ENCODE measurements around the gene ERICH6B. TPM values are rescaled to one million over a fixed set of nuclear protein-coding genes. Genes with fewer than 3 reads are reported as not detected.

The ERICH6B gene
- total RNA-seq, 1 experiment from 2014 or later: not detected

- BruUV-seq (replicated peaks): no TSS peak
- TF ChIP-seq, protein P1, sequence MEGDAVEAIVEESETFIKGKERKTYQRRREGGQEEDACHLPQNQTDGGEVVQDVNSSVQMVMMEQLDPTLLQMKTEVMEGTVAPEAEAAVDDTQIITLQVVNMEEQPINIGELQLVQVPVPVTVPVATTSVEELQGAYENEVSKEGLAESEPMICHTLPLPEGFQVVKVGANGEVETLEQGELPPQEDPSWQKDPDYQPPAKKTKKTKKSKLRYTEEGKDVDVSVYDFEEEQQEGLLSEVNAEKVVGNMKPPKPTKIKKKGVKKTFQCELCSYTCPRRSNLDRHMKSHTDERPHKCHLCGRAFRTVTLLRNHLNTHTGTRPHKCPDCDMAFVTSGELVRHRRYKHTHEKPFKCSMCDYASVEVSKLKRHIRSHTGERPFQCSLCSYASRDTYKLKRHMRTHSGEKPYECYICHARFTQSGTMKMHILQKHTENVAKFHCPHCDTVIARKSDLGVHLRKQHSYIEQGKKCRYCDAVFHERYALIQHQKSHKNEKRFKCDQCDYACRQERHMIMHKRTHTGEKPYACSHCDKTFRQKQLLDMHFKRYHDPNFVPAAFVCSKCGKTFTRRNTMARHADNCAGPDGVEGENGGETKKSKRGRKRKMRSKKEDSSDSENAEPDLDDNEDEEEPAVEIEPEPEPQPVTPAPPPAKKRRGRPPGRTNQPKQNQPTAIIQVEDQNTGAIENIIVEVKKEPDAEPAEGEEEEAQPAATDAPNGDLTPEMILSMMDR (IDR thresholded peaks at IDR 0.05; ENCODE audit: unreplicated experiment): no peak
- ChIA-PET CTCF (interaction anchor here (0.6 to 5.9 kb wide), 5 partner anchors 91 to 542 kb away, joined by 3 to 27 read pairs (median 3); no protein-coding TSS in a partner anchor), POLR2A (interaction anchor here (1.1 kb wide), 1 partner anchor 425 kb away, joined by 3 read pairs; the partner anchor contains the start of gene ZC3H13)
- H3K36me3 Mint-ChIP-seq (ENCODE audit: insufficient read depth, unreplicated experiment): no peaks in the 10 kb centered on the region
- no peak overlapping the region for H3K4me3 Mint-ChIP-seq (ENCODE audit: unreplicated experiment)
- peaks cover 53% of the 10 kb centered on the region for H3K27me3 Mint-ChIP-seq (ENCODE audit: insufficient read depth, unreplicated experiment)
- H3K9me3 Mint-ChIP-seq (ENCODE audit: unreplicated experiment): no peaks in the 10 kb centered on the region
- no peak for DNase-seq (ENCODE audit: unreplicated experiment)
- H3K27ac Mint-ChIP-seq (ENCODE audit: low read depth, unreplicated experiment): no peak overlapping the region
- intact Hi-C loops (cut with micrococcal nuclease): no loop called here
- H3K4me1 Mint-ChIP-seq (ENCODE audit: insufficient read depth, unreplicated experiment): peaks cover 16% of the 10 kb centered on the region
Observed at GRCh38 chr13:45626731-45627374, 11.3 kb upstream of the ERICH6B start.

- Mint-ChIP-seq H3K27me3 (ENCODE audit: insufficient read depth, unreplicated experiment) (peaks cover 75% of the 10 kb centered on the region), H3K27ac (ENCODE audit: low read depth, unreplicated experiment) (no peak overlapping the region), H3K4me1 (ENCODE audit: insufficient read depth, unreplicated experiment) (peaks cover 10% of the 10 kb centered on the region), H3K36me3 (ENCODE audit: insufficient read depth, unreplicated experiment) (no peaks in the 10 kb centered on the region), H3K4me3 (ENCODE audit: unreplicated experiment) (no peak overlapping the region), H3K9me3 (ENCODE audit: unreplicated experiment) (no peaks in the 10 kb centered on the region)
- TF ChIP-seq, protein P1 (IDR thresholded peaks at IDR 0.05; ENCODE audit: unreplicated experiment): peak; percentile 64
- POLR2A ChIA-PET: no interaction called here
- BruUV-seq (replicated peaks): no TSS peak
- CTCF ChIA-PET: interaction anchor here (0.5 to 5.9 kb wide), 55 partner anchors 8 to 1224 kb away, joined by 3 to 28 read pairs (median 4); partner anchors contain the start of gene ERICH6B
- intact Hi-C loops (cut with micrococcal nuclease): loop anchor here (1.0 to 2.0 kb wide), 4 partner anchors 95 to 697 kb away; no protein-coding TSS in a partner anchor
- peak; percentile 40 for DNase-seq (ENCODE audit: unreplicated experiment)
Observed at GRCh38 chr13:45623516-45624090, 8.1 kb upstream of the ERICH6B start.

DNA sequence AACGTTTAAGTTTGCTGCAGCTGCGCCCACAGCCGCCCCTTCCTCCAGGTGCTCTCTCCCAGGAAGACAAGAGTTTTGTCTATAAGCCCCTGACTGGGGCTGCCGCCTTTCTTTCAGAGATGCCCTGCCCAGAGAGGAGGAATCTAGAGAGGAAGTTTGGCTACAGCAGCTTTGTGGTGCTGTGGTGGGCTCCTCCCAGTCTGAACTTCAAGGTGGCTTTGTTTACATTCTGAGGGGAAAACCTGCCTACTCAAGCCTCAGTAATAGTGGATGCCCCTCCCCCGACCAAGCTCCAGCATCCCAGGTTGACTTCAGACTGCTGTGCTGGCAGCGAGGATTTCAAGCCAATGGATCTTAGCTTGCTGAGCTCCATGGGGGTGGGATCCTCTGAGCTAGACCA is 6.4 kb upstream of the ERICH6B start:
- CTCF ChIA-PET: interaction anchor here (0.6 to 5.9 kb wide), 7 partner anchors 15 to 670 kb away, joined by 3 to 27 read pairs (median 5); no protein-coding TSS in a partner anchor
- Mint-ChIP-seq H3K4me3 (ENCODE audit: unreplicated experiment) (no peak overlapping the region), H3K27ac (ENCODE audit: low read depth, unreplicated experiment) (no peak overlapping the region), H3K27me3 (ENCODE audit: insufficient read depth, unreplicated experiment) (peaks cover 84% of the 10 kb centered on the region), H3K36me3 (ENCODE audit: insufficient read depth, unreplicated experiment) (no peaks in the 10 kb centered on the region), H3K4me1 (ENCODE audit: insufficient read depth, unreplicated experiment) (peaks cover 10% of the 10 kb centered on the region), H3K9me3 (ENCODE audit: unreplicated experiment) (no peaks in the 10 kb centered on the region)
- intact Hi-C loops (cut with micrococcal nuclease): loop anchor here (2.0 kb wide), 1 partner anchor 699 kb away; no protein-coding TSS in a partner anchor
- BruUV-seq (replicated peaks): no TSS peak
- TF ChIP-seq, protein P1 (IDR thresholded peaks at IDR 0.05; ENCODE audit: unreplicated experiment): no peak
- DNase-seq (ENCODE audit: unreplicated experiment): no peak
- POLR2A ChIA-PET: interaction anchor here (0.7 to 1.7 kb wide), 2 partner anchors 15 to 322 kb away, joined by 3 read pairs; no protein-coding TSS in a partner anchor

DNA sequence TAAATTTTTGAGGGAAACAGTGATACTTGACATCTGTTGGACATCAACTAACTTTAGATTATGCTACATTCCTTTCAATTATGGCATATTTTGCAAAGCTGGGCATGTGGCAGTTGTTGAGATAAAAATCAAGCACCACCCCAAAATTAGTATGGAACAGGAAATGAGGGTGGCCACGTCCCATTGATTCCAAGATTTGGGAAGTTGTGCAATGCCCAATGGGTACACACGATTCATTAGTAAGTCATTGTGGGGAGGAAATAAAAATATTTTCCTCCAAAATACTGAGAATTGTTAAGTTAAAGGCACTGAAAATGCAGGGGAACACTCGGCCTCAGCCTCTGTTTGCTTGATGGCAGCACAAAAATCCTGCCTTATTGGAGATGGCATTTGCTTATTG is 7.6 kb downstream of the ERICH6B start:
- Mint-ChIP-seq H3K4me1 (ENCODE audit: insufficient read depth, unreplicated experiment) (no peaks in the 10 kb centered on the region), H3K27ac (ENCODE audit: low read depth, unreplicated experiment) (no peak overlapping the region), H3K4me3 (ENCODE audit: unreplicated experiment) (no peak overlapping the region), H3K27me3 (ENCODE audit: insufficient read depth, unreplicated experiment) (peaks cover 85% of the 10 kb centered on the region), H3K9me3 (ENCODE audit: unreplicated experiment) (no peaks in the 10 kb centered on the region), H3K36me3 (ENCODE audit: insufficient read depth, unreplicated experiment) (no peaks in the 10 kb centered on the region)
- TF ChIP-seq, protein P1 (IDR thresholded peaks at IDR 0.05; ENCODE audit: unreplicated experiment): no peak
- CTCF ChIA-PET: no interaction called here
- DNase-seq (ENCODE audit: unreplicated experiment): no peak
- intact Hi-C loops (cut with micrococcal nuclease): no loop called here
- POLR2A ChIA-PET: no interaction called here
- BruUV-seq (replicated peaks): no TSS peak

Measured in MCF 10A (cell line).